SK-N-MC (cell line): ENCODE measurements around the gene SIMC1.

ENCODE experiments used
- EZH2 ChIP-seq: fragments of 200-600 bp; sonication (generic); IDR thresholded peaks from one replicate; pipeline ENCODE4 v1.6.1; 2017; ENCODE audit warnings: antibody characterized with exemption
- POLR2AphosphoS5 ChIP-seq: IDR thresholded peaks from 2 replicates; pipeline ENCODE4 v1.6.1; 2012; ENCODE audit warnings: mild to moderate bottlenecking, low read depth, low read length, borderline replicate concordance

GRCh38 chr5:176388003-176388443, 149.8 kb downstream of the SIMC1 start:
- no peak for TF ChIP-seq EZH2
- TF ChIP-seq POLR2AphosphoS5, result no peak
